T-helper 1 cell (primary cell): ENCODE measurements around the gene PROCR.
"Not testable (repeated sequence)": the region's sequence is repeated elsewhere in the genome, so short reads cannot be mapped to it uniquely, and the experiment has no call there.

Experiments
- DNase-seq, 5 donors: peaks; one replicate each; pipeline ENCODE4 v3.0.0-alpha.2; 2012 to 2020

Gene PROCR

DNA sequence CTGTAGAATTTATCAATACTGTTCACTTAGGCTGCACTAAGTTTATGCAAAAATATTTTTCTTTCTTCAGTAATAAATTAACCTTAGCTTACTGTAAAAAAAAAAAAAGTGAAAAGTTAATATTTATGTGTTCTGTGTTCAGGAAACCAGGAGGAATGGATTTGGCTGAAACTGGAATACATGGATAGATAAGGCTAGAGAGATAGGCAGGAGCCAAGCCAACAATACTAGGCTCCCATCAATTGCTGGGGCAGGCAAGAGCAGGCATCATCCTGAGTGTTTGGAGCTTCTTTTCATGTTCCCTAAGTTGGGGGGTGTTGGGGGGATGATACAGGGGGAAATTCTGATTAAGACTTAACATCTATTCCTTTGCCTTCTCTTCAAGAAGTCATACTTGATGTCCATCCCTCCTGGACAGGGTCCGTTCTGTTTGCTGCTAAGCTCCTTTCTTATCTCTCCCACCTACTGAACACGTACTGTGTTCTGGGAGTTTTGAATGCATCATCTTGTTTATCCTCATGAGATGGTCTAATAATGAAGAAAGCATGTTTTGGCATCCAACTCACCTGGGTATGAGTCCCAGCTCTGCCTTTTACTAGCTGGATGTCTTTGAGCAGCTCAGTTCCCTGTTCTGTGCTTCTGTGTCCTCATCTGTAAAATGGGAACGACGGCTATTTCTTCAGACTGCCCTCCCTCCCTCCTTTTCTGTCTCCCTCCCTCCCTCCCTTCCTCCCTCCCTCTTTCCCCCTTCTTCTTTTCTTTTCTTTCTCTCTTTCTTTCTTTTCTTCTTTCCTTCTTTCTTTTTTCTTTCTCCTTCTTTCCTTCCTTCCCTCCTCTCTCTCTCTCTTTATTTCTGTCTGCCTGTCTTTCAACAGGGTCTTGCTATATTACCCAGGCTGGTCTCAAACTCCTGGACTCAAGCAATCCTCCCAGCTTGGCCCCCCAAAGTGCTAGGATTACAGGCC, 6.4 kb upstream of the PROCR start:
- DNase-seq: no peak

DNA sequence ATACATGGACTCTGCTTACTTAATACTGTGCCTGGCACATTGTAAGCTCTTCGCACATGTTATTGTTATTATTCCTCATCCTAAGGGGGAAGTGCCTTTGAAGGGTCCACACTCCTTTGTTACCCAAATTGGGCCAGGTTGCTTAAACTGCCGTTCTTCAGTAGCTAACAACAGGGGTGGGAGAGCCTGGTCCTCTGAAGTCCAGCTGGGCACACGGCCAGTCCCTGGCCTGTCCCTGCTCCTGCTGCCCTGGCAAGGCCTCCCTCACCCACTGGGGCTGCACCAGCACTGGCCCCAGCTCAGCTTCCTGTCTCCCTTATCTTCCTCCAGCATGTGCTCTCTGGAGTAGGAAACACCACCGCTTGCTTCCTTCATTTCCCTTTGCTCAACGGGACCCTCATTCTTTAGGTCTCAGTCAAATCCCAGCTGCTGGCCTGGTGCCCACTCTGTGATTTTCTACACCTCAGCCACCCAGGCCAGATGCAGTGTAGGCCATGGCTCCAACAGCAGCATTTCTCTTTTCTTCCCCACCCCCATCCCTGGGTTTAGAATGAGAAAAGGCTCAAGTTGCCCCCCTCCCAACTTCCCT, 5.5 kb upstream of the PROCR start:
- no peak for DNase-seq

DNA sequence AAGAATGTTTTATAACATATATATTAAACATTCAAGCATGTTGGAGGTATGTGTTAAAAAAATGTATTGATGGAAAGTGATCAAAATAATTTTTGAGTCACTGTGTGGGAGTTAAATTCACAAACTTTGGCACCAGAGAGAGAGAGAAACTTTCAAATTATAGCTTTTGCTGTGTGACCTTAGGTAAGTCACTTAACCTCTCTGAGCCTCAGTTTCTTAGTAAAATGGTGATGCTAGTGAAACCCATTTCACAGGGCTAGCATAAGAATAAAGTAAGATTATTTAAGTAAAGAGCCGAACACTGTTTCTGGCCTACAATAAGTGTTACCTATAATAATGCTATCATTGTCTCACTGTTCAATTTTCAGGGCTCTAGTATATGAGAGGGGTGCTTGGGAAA, 4.1 kb upstream of the PROCR start:
- DNase-seq: no peak

DNA sequence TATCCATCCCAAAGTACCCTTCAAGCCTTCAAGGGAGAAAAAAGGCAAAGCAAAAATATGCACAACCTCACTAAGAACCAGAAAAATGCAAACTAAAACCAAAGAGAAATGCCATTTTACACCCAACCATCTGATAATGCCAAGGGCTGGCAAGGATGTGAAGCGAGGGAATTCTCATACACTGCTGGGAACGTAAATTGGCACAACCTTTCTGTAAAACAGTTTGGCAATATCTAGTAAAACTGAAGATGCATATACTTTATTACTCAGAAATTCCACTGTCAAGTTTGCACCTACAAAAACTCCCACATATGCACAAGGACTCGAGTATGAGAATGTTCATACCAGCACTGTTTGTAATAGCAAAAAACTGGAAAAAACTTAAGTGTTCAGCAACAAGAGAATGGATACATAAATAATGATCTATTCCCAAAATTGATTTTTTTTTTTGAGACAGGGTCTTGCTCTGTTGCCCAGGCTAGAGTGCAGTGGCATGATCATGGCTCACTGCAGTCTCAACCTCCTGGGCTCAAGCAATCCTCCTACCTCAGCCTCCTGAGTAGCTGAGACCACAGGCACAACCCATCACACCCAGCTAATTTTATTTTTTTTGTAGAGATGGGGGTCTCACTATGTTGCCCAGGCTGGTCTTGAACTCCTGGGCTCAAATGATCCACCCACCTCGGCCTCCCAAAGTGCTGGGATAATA, 3.0 kb upstream of the PROCR start:
- not testable (repeated sequence) for DNase-seq

DNA sequence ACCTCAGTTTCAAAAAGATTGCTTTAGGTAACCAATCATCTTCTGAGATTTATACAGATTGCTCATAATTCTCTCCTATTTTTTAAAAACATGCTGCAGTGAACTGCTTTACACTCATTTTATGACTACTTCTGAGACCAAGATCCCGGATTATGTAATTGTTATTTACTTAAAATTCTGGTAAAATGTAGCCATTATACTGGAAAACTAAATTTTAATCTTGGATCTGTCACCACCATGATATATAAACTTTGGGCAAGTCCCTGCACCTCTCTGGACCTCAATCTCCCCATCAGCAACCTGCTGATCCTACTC, 477 bp upstream of the PROCR start:
- DNase-seq: no peak

DNA sequence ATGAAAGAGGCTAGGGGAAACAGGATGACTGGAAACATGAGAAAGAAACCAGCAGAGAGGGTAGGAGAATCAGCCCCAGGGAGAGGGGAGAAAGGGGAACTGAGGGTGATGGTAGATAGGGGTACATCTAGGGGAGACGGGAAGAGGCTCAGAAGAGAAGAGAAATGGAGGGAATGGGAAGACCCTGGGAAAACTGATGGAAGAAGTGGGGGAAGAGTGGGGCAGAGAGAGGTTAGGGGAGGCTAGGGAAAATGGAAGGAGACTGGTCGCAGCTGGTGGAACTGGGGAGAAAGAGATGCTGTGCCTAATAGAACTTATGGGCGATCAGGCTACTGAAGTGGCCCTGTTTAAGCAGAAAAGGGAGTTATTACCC, 548 bp downstream of the PROCR start:
- no peak for DNase-seq

DNA sequence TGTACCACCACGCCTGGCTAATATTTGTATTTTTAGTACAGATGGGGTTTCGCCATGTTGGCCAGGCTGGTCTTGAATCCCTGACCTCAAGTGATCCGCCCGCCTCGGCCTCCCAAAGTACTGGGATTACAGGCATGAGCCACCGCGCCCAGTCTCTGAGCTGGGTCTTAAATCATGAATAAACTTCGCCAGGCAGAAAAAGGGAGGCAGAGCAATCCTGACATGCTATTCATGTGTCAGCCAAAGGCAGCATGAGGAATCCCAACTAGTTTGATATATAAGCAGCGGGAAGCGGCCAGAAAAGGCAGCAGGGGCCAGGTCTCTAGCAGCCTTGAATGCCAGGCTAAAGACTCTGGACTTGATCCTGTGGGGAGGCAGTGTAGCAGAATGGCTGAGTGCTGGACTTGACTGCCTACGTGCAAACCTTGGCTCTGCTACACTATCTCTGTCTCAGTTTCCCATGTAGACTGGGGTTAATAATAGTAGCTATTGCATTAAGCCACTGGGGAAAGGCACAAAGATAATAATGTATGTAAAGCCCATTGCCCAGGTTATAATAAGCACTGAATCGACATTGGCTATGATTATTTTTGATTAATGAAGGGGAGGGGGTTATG, 1.8 kb downstream of the PROCR start:
- DNase-seq: no peak

DNA sequence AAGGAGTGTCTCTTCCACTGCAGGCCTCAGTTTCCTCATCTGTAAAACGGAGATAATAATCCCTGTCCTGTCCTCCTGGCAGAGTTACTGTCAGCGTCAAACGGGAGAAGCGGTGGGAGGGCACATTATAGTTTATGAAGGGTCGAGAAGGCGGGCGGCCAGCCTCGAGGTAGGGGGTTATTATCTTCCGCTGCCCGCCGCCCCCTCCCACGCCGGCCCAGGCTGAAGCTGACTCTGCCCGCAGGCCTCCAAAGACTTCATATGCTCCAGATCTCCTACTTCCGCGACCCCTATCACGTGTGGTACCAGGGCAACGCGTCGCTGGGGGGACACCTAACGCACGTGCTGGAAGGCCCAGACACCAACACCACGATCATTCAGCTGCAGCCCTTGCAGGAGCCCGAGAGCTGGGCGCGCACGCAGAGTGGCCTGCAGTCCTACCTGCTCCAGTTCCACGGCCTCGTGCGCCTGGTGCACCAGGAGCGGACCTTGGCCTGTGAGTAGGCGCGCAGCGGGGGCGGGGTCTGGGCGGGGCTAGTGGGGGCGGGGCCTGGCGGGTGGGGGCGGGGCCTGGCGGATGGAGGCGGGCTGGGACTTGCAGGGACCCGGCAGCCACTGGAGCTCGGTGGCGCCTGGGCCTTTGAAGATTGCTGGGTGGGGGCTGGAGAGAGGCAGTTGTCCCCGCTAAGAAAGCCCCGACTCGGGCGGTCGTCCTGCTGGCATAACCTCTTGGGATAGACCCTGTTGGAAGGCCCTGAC, 2.8 kb downstream of the PROCR start:
- no peak for DNase-seq

DNA sequence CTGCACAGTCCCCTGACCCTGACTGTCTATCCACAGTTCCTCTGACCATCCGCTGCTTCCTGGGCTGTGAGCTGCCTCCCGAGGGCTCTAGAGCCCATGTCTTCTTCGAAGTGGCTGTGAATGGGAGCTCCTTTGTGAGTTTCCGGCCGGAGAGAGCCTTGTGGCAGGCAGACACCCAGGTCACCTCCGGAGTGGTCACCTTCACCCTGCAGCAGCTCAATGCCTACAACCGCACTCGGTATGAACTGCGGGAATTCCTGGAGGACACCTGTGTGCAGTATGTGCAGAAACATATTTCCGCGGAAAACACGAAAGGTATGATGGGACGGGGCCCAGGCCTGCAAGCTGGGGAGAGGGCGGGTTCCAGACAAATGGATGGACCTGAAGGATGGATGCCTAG, 4.3 kb downstream of the PROCR start:
- DNase-seq: no peak

DNA sequence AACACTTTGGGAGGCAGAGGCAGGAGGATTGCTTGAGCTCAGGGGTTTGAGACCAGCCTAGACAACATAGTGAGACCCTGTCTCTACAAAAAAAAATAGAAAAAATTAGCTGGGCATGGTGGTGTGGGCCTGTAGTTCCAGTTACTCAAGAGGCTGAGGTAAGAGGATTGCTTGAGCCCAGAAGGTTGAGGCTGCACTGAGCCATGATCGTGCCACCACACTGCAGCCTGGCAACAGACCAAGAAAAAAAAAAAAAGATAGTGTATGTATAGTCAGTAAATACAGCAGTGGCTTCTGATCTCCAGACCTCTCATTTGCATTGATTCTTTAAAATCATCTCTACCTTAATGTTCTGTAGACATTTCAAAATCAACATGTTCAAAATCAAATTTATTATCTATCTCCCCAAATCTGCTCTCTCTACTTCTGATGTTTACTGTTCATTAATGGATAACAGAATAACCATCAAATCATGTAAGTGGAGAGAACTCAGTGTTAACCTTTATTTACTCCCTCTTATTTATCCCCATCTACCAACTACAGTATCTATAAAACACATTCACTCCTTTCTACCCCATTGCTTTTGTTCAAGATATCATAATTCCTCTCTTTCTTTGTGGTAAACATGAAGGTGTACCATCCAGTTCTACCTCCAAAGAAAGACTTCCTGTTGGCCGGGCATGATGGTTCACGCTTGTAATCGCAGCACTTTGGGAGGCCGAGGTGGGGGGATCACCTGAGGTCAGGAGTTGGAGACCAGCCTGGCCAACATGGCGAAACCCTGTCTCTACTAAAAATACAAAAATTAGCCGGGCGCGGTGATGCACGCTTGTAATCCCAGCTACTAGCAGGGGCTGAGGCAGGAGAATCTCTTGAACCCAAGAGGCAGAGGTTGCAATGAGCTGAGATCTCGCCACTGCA, 7.7 kb downstream of the PROCR start:
- no peak for DNase-seq

DNA sequence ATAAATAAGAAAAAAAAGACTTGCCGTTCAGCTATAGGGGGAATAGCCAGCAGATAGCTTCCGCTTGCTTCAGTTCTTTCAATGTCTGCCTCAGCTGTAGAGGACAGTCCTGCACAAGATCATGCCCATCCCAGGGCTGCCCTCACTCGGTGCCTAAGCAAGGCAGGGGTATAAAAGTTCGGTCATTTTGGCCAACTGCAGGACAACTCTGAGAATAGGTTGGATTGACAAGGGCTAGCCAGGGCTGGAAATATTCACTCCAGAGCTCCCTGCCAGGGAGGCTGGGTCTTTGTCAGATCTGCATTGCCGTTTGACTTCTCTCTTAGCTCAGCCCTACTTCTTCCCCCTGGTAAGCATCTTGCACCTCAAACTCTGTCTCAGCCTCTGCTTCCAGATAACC, 8.4 kb downstream of the PROCR start:
- DNase-seq: no peak

DNA sequence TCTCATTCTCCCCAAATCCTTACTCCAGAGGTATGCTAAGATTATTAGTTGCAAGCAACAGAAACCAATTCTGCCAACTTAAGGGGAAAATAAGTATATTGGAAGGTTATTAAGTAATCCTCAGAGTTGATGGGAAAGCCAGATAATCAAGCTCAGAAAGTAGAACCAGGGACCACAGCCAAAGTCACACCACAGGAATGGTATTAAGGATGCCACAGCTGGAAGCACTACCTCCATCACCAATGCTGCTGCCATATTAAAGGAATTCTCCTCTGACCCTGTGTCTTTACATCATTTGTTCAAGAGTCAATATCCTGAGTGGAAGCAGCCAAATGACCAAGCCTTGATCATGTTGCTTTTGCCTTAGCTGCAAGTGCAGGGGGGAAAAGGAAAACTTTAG, 9.9 kb downstream of the PROCR start:
- DNase-seq: no peak

DNA sequence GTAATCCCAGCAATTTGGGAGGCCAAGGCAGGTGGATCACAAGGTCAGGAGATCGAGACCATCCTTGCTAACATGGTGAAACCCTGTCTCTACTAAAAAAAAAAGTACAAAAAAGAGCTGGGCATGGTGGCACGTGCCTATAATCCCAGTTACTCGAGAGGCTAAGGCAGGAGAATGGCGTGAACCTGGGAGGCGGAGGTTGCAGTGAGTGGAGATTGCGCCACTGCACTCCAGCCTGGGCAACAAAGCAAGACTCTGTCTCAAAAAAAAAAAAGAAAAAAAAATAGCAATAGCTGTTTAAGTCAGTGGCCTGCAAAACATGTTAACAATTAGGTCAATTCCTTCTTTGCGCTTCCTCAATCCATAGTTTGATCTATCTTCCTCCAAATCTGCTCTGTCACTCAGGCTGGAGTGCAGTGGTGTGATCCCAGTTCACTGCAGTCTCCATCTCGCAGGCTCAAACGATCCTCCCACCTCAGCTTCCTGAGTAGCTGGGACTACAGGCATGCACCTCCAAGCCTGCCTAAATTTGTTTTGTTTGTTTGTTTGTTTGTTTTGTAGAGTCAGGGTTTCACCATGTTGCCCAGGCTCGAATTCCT, 14.9 kb downstream of the PROCR start:
- DNase-seq: not testable (repeated sequence)

DNA sequence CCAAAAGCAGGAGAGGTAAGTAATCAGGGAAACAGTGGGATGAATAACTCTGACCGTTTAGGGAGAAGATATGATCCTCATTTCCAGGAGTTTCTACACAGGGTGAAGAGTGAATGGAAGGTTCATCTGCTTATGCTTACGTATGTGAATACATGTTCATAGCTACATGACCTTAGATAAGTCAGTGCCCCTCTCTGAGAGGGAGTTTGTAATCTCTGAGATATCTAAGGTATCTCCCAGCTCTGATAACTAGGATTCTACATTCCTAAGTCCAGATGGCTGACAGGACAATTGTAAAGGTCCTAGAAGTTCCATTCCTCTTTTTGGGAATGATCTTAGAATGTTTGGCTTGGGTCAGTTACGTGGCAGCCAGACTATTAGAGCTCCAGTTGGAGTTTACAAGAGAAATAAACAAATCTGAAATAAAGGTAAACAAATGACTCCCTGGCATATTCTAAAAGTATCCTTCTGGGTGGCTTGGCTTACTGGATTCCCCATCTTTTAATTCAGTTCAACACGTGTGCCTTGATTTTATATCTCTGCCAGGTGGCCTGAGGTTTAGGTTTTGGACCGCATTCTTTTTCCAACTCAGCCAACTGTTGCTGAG, 15.8 kb downstream of the PROCR start:
- no peak for DNase-seq

DNA sequence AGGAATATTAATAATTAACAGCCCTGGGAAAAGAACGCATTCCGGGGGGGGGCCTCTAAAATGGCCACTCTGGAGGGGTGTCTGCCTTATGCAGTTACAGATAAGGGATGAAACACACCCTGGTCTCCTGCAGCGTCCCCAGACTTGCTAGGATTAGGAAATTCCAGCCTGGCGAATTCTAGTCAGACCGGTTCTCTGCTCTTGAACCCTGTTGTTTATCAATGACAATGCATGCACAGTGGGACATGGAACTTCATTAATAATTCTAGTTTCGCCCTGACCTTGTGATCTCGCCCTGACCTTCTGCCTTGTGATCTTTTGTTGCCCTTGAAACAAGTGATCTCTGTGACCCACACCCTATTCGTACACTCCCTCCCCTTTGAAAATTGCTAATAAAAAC, 17.4 kb downstream of the PROCR start:
- not testable (repeated sequence) for DNase-seq

DNA sequence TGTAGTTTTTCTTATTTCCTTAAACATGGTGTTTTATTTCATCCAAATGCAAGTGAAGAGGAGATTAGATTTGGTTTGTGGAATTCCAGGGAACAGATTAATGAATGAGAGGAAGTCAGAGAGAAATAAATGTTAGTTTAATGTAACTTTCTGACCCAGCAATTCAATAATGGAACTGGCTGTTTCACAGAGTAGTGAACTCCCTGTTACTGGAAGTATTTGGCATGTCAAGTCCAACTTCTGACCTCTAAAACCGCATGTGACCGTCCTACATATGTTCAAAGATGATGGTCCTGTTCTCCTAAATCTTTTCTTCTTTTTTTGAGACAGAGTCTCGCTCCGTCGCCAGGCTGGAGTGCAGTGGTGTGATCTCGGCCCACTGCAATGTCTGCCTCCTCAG, 18.7 kb downstream of the PROCR start:
- DNase-seq: no peak

DNA sequence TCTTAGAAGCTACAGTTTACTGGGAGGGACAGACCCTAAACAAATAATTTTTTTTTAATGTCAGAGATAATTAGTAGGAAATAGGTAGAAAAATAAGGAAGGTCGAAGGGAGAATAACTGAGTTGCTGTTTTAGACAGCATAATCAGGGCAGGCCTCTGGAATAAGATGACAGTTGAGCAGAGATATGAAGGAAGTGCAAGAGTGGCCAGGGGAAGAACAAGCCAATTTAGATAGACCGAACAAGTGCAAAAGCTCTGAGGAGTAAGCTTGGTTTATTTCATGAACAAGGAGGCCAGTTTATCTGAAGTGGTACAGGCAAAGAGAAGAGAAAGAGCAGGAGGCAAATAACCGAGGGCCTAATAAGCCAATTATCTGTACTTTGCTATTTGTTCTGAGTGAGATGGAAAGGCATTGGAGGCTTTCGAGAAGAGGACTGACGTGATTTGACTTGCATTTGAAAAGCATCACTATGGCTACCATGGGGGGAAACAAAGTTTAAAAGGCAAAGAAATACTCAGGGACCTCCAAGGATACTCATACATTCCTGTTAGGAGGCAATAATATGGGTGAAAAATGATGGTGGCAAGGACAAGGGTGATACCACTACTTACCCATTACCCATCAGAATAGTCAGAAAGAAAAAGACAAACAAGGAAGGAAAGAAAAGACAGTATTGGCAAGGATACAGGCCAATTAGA, 19.7 kb downstream of the PROCR start:
- DNase-seq: no peak

DNA sequence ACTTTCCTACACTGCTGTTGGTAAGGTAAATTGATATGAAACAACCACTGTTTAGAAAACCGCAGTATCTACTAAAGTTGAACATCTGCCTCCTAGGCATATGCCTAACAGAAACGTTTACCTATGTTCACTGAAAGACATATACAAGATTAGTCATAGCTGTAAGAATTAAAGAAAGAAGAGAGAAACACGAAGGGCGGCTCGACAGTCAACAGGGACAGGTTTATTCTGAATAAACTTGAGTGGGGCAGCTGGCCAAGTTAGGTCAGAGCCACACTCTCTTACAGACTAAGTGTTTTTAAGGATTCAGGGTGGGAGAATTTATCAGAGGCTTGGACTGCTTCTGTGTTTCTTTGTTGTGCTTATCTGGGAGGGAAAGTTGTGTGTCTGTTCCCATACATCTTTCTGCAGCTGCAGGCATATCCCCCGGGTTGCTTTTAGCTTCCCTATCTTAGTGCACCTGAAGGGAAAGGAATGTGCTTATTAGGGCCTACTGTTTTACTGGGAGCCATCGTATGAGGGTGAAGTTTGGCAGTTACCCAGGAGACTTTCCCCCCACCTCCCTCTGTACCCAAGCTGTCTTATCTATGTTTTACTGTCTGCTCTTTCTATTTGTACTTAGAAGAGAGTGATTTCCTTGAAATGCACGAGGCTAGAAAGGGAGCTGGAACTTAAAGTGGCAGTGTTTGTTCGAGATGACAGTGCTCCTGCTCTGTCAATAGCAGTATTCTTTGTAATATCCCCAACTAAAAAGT, 20.4 kb downstream of the PROCR start:
- no peak for DNase-seq
